Measurements from ENCODE around the gene CHRM5. TPM values are rescaled to one million over a fixed set of nuclear protein-coding genes. Genes with fewer than 3 reads are reported as not detected.

The CHRM5 gene
- total and polyA plus RNA-seq, 2 of the 8 experiments (the other 6 are each of a cell fraction or from before 2014, with no cell fraction given) = not detected

- no peak overlapping the region for H2AK5ac ChIP-seq (ENCODE audit: low read depth, low read length)
- no peak overlapping the region for H4K8ac ChIP-seq (ENCODE audit: extremely low read depth, insufficient read depth, low read length)
- no peak overlapping the region for H3K4me2 ChIP-seq (ENCODE audit: insufficient read depth in 1 of 2, low read depth in 2 of 2, low read length in 2 of 2)
- no peaks in the 10 kb centered on the region for H3K79me2 ChIP-seq (ENCODE audit: control insufficient read depth in 1 of 2, insufficient read depth in 2 of 2, low read length in 2 of 2)
- no peak for DNase-seq (ENCODE audit: low read depth in 1 of 2, low spot score in 2 of 2)
- POLR2A ChIA-PET (ENCODE audit: partially characterized antibody) = no interaction called here
- H2BK120ac ChIP-seq (replicated peaks; ENCODE audit: low read depth, low read length) = no peak overlapping the region
- no peak overlapping the region for H3K56ac ChIP-seq (replicated peaks; ENCODE audit: insufficient read length, low read depth, low read length)
- no peak overlapping the region for H2BK5ac ChIP-seq (ENCODE audit: low read depth, low read length)
- H3K23me2 ChIP-seq (ENCODE audit: low read depth, low read length) = no peaks in the 10 kb centered on the region
- no peaks in the 10 kb centered on the region for H3K36me3 ChIP-seq (ENCODE audit: control insufficient read depth in 2 of 4, insufficient read depth in 4 of 4, low read length in 3 of 4)
- no peak overlapping the region for H3K18ac ChIP-seq (ENCODE audit: extremely low read depth, low read length)
- no peak overlapping the region for H2AFZ ChIP-seq (ENCODE audit: low read length)
- H3K4ac ChIP-seq (replicated peaks; ENCODE audit: insufficient read length, low read depth, low read length) = no peak overlapping the region
- no peak overlapping the region for H4K5ac ChIP-seq (ENCODE audit: insufficient read length, low read depth, low read length)
- FAIRE-seq = no peak
- H3K23ac ChIP-seq (ENCODE audit: insufficient read length) = no peak overlapping the region
- no peaks in the 10 kb centered on the region for H3K79me1 ChIP-seq (ENCODE audit: low read depth, low read length)
- no peak overlapping the region for H2BK15ac ChIP-seq (ENCODE audit: low read length)
- no peaks in the 10 kb centered on the region for H3K9me3 ChIP-seq (ENCODE audit: insufficient read depth in 2 of 2, low read depth in 1 of 2, low read length in 1 of 2)
- no peak overlapping the region for H3K14ac ChIP-seq (ENCODE audit: insufficient read length)
- no peak overlapping the region for H2BK20ac ChIP-seq (ENCODE audit: low read length)
- no peak overlapping the region for H3K9ac ChIP-seq (replicated peaks in 1 of 4; ENCODE audit: extremely low read depth in 1 of 4, low read depth in 3 of 4, low read length in 3 of 4)
- no peaks in the 10 kb centered on the region for H3K27me3 ChIP-seq (replicated peaks in 1 of 4; ENCODE audit: control insufficient read depth in 3 of 4, extremely low read depth in 1 of 4, insufficient read depth in 3 of 4, low read length in 3 of 4)
- no peak overlapping the region for H4K91ac ChIP-seq (replicated peaks; ENCODE audit: insufficient read length, low read length)
- 95% methylated on average over 9 of the region's 9 CpGs; no CpG with 5 or more reads in 1 of the 2 experiments for WGBS, 2 experiments (ENCODE audit: extremely low coverage in 1 of 2, insufficient coverage in 1 of 2, insufficient read length in 1 of 2, insufficient replicate concordance in 2 of 2, low coverage in 1 of 2, low lambda C conversion rate in 2 of 2, missing lambda C conversion rate in 1 of 2)
- H2BK12ac ChIP-seq (ENCODE audit: low read depth, low read length) = no peak overlapping the region
- H4K20me1 ChIP-seq (replicated peaks in 1 of 2; ENCODE audit: control insufficient read depth in 1 of 2, insufficient read depth in 2 of 2, low read length in 2 of 2) = no peaks in the 10 kb centered on the region
- CTCF ChIA-PET (ENCODE audit: partially characterized antibody) = no interaction called here
- no peak overlapping the region for H3K4me3 ChIP-seq (ENCODE audit: extremely low read depth in 1 of 4, insufficient read depth in 2 of 4, low read depth in 3 of 4, low read length in 4 of 4)
- H3K4me1 ChIP-seq (replicated peaks in 1 of 4; ENCODE audit: control insufficient read depth in 3 of 4, insufficient read depth in 4 of 4, low read length in 3 of 4) = 0 out of 7 replicates have a peak, but pooled peaks cover 0 to 2% (median 0%) of the 10 kb centered on the region in 4 experiments
- H3K27ac ChIP-seq (ENCODE audit: low read depth, low read length) = no peak overlapping the region
- no peak for TF ChIP-seq SAP30 (IDR thresholded peaks at IDR 0.05; ENCODE audit: insufficient read depth, insufficient replicate concordance, low read length)
- no peak for TF ChIP-seq SP4 (IDR thresholded peaks at IDR 0.05; ENCODE audit: low read length)
- TF ChIP-seq ZNF274 (IDR thresholded peaks at IDR 0.05; ENCODE audit: borderline replicate concordance, extremely low read depth, low read length) = no peak
- TF ChIP-seq FOSL1 (IDR thresholded peaks at IDR 0.05; ENCODE audit: insufficient read depth, low read depth, low read length) = no peak
- TF ChIP-seq CBX5 (IDR thresholded peaks at IDR 0.05; ENCODE audit: low read depth, low read length) = no peak
- TF ChIP-seq SRF (IDR thresholded peaks at IDR 0.05; ENCODE audit: low read depth, low read length) = no peak
- TF ChIP-seq BCL11A (IDR thresholded peaks at IDR 0.05; ENCODE audit: low read depth in 2 of 2, low read length in 2 of 2) = no peak
- TF ChIP-seq MAX (IDR thresholded peaks at IDR 0.05) = no peak
- TF ChIP-seq EGR1 (IDR thresholded peaks at IDR 0.05; ENCODE audit: borderline replicate concordance, low read depth, low read length) = no peak
- TF ChIP-seq YY1 (IDR thresholded peaks at IDR 0.05; ENCODE audit: low read depth, low read length) = no peak
- TF ChIP-seq NANOG (IDR thresholded peaks at IDR 0.05; ENCODE audit: insufficient read depth, low read depth, low read length, poor library complexity, severe bottlenecking) = no peak
- no peak for TF ChIP-seq ASH2L (IDR thresholded peaks at IDR 0.05; ENCODE audit: low read length)
- TF ChIP-seq JUND (IDR thresholded peaks at IDR 0.05; ENCODE audit: low read length) = no peak
- no peak for TF ChIP-seq SIRT6 (IDR thresholded peaks at IDR 0.05; ENCODE audit: low read length)
- TF ChIP-seq RXRA (IDR thresholded peaks at IDR 0.05; ENCODE audit: insufficient read depth, low read depth, low read length) = no peak
- TF ChIP-seq KDM5A (IDR thresholded peaks at IDR 0.05; ENCODE audit: low read length) = no peak
These were observed 45.4 kb downstream of the CHRM5 start for GRCh38 chr15:34013746-34014145.
